ENCODE measurements around the gene MST1R.

Gene MST1R

GRCh38 chr3:49839193-49839809, 64.4 kb downstream of the MST1R start:
- DNase-seq (ENCODE audit: low read depth) = peak; percentile 71

Measured in iris pigment epithelial cell (primary cell).